ENCODE data around the gene ARID4B.

DNA sequence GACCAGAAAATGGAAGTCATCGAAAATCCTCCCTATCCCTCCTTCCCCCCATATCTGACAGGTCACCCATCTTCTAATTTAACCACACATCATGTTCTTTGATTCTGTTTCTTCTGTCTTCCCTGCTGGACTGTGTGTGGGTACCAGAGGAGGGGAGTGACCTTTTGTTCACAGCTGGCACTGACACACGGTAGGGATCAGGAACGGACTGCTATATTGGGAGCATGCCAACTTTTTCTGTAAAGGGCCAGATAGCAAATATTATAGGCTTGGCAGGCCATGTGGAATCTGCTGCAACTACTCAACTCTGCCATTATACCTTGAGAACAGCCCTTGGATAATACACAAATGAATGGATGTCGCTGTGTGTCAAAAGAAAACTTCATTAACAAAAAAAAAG lies 191.9 kb downstream of the ARID4B start:
- TF ChIP-seq, protein P1, sequence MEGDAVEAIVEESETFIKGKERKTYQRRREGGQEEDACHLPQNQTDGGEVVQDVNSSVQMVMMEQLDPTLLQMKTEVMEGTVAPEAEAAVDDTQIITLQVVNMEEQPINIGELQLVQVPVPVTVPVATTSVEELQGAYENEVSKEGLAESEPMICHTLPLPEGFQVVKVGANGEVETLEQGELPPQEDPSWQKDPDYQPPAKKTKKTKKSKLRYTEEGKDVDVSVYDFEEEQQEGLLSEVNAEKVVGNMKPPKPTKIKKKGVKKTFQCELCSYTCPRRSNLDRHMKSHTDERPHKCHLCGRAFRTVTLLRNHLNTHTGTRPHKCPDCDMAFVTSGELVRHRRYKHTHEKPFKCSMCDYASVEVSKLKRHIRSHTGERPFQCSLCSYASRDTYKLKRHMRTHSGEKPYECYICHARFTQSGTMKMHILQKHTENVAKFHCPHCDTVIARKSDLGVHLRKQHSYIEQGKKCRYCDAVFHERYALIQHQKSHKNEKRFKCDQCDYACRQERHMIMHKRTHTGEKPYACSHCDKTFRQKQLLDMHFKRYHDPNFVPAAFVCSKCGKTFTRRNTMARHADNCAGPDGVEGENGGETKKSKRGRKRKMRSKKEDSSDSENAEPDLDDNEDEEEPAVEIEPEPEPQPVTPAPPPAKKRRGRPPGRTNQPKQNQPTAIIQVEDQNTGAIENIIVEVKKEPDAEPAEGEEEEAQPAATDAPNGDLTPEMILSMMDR (IDR thresholded peaks at IDR 0.05), result no peak
- no peak for TF ChIP-seq POLR2A (IDR thresholded peaks at IDR 0.05)
